ENCODE data around the gene TSPO2.
A peak's percentile ranks its signal among the peaks of the same experiment; 100 is the strongest.
"Not testable (repeated sequence)": the region's sequence is repeated elsewhere in the genome, so short reads cannot be mapped to it uniquely, and the experiment has no call there.

Gene TSPO2

GRCh38 chr6:41042226-41043055, at the start of gene TSPO2:
Gene TSPO2 (plus strand): TSS chr6:41042467. CDS start chr6:41042986, 519 bp downstream.
- no peak for DNase-seq (ENCODE audit: low spot score)

GRCh38 chr6:40992746-40993145, 49.5 kb upstream of the TSPO2 start:
- no peak for DNase-seq (ENCODE audit: low spot score)

- DNase-seq (ENCODE audit: low spot score) = peak; percentile 4
These were observed 45.6 kb upstream of the TSPO2 start for GRCh38 chr6:40996591-40997233.

GRCh38 chr6:40997234-40997957, 44.9 kb upstream of the TSPO2 start:
- DNase-seq (ENCODE audit: low spot score) = peak; percentile 33

GRCh38 chr6:40998661-40999060, 43.6 kb upstream of the TSPO2 start:
- no peak for DNase-seq (ENCODE audit: low spot score)

GRCh38 chr6:40999569-40999968, 42.7 kb upstream of the TSPO2 start:
- DNase-seq (ENCODE audit: low spot score) = peak; percentile 61

GRCh38 chr6:41000248-41000647, 42.0 kb upstream of the TSPO2 start:
- DNase-seq (ENCODE audit: low spot score) = no peak

- no peak for DNase-seq (ENCODE audit: low spot score)
These were observed 40.1 kb upstream of the TSPO2 start for GRCh38 chr6:41002168-41002567.

GRCh38 chr6:41006217-41006616, 36.0 kb upstream of the TSPO2 start:
- not testable (repeated sequence) for DNase-seq (ENCODE audit: low spot score)

GRCh38 chr6:41006980-41007379, 35.3 kb upstream of the TSPO2 start:
- DNase-seq (ENCODE audit: low spot score) = not testable (repeated sequence)

GRCh38 chr6:41008011-41008410, 34.3 kb upstream of the TSPO2 start:
- no peak for DNase-seq (ENCODE audit: low spot score)

- DNase-seq (ENCODE audit: low spot score) = no peak
These were observed 32.6 kb upstream of the TSPO2 start for GRCh38 chr6:41009669-41010068.

GRCh38 chr6:41011673-41012072, 30.6 kb upstream of the TSPO2 start:
- DNase-seq (ENCODE audit: low spot score) = no peak

GRCh38 chr6:41013466-41014153, 28.7 kb upstream of the TSPO2 start:
- DNase-seq (ENCODE audit: low spot score) = no peak

GRCh38 chr6:41014780-41015179, 27.5 kb upstream of the TSPO2 start:
- no peak for DNase-seq (ENCODE audit: low spot score)

- not testable (repeated sequence) for DNase-seq (ENCODE audit: low spot score)
These were observed 26.4 kb upstream of the TSPO2 start for GRCh38 chr6:41015860-41016259.

- DNase-seq (ENCODE audit: low spot score) = no peak
These were observed 24.6 kb upstream of the TSPO2 start for GRCh38 chr6:41017663-41018062.

- peak; percentile 29 for DNase-seq (ENCODE audit: low spot score)
These were observed 20.4 kb upstream of the TSPO2 start for GRCh38 chr6:41021832-41022231.

- no peak for DNase-seq (ENCODE audit: low spot score)
These were observed 20.0 kb upstream of the TSPO2 start for GRCh38 chr6:41022294-41022693.

GRCh38 chr6:41023114-41023513, 19.2 kb upstream of the TSPO2 start:
- no peak for DNase-seq (ENCODE audit: low spot score)

GRCh38 chr6:41025966-41026530, 16.2 kb upstream of the TSPO2 start:
- DNase-seq (ENCODE audit: low spot score) = no peak

GRCh38 chr6:41027241-41027640, 15.0 kb upstream of the TSPO2 start:
- DNase-seq (ENCODE audit: low spot score) = no peak
